ENCODE measurements around the gene TEAD2. TPM values are rescaled to one million over a fixed set of nuclear protein-coding genes. Genes with fewer than 3 reads are reported as not detected.

The TEAD2 gene
- total and polyA plus RNA-seq, 9 of the 15 experiments (the other 6 are each of a cell fraction or from before 2014, with no cell fraction given): 1.6 to 27.0 (median 13.9) TPM

DNA sequence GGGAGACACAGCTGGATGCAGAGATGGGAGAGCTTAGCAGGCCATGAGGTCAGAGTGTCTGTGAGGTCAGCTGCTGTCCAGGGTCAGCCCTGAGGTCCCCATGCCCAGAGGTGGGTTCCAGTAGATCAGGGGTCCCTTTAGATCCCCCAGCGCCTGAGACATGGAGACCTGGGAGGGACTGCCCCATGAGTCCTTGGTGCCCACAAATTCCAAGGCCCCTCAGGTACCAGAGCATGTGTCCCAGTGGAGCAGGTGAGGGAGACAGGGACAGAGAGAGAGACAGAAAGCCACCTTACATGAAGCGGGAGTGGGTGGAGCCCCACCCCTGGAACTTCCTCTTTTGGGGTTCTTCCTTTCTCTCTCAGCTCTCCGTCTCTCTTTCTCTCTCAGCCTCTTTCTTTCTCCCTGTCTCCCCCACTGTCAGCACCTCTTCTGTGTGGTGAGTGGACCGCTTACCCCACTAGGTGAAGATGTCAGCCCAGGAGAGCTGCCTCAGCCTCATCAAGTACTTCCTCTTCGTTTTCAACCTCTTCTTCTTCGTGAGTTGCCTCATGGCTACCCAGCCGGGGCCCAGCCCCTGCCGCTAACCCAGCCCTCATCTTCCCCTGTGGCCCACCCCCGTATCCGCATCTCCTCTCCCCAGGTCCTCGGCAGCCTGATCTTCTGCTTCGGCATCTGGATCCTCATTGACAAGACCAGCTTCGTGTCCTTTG lies 27.0 kb downstream of the TEAD2 start, which contains the start of gene CD37 (continued):
- TF ChIP-seq, protein P1, sequence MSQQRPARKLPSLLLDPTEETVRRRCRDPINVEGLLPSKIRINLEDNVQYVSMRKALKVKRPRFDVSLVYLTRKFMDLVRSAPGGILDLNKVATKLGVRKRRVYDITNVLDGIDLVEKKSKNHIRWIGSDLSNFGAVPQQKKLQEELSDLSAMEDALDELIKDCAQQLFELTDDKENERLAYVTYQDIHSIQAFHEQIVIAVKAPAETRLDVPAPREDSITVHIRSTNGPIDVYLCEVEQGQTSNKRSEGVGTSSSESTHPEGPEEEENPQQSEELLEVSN (IDR thresholded peaks at IDR 0.05; ENCODE audit: borderline replicate concordance in 1 of 2, extremely low read depth in 1 of 2, insufficient read depth in 1 of 2, insufficient read length in 1 of 2, low read depth in 1 of 2, low read length in 1 of 2, poor library complexity in 1 of 2, severe bottlenecking in 1 of 2): peak; percentile 8 to 18
- TF ChIP-seq TEAD1 (CRISPR knock-in tag; IDR thresholded peaks at IDR 0.05) (no peak), ZNF583 (CRISPR knock-in tag; IDR thresholded peaks at IDR 0.05) (no peak), ZNF408 (CRISPR knock-in tag; IDR thresholded peaks at IDR 0.05; ENCODE audit: low read depth) (no peak), EGR1 (conservative IDR thresholded peaks at IDR 0.05) (peak; percentile 39; the same call in 1 of the 2 replicates), ZNF707 (CRISPR knock-in tag; conservative IDR thresholded peaks at IDR 0.05) (no peak), U2AF2 (optimal IDR thresholded peaks at IDR 0.05; ENCODE audit: low read depth, low read length) (no peak), NR2C2 (CRISPR knock-in tag; IDR thresholded peaks at IDR 0.05) (no peak; the same call in 1 of the 2 replicates), NR2C2 (tag; IDR thresholded peaks at IDR 0.05) (peak; percentile 65; the same call in 1 of the 2 replicates), CTBP1 (IDR thresholded peaks at IDR 0.05; ENCODE audit: borderline replicate concordance) (peak; percentile 69; the same call in 1 of the 2 replicates), TSC22D4 (tag; IDR thresholded peaks at IDR 0.05) (no peak), SPI1 (IDR thresholded peaks at IDR 0.05; ENCODE audit: borderline replicate concordance, low read depth, low read length) (peak; percentile 90), POLR3A (IDR thresholded peaks at IDR 0.05; ENCODE audit: borderline replicate concordance, extremely low read depth, insufficient read depth, insufficient read length) (no peak), SMARCB1 (IDR thresholded peaks at IDR 0.05; ENCODE audit: insufficient read length, low read depth) (peak; percentile 82)
- TF ChIP-seq, protein P2, sequence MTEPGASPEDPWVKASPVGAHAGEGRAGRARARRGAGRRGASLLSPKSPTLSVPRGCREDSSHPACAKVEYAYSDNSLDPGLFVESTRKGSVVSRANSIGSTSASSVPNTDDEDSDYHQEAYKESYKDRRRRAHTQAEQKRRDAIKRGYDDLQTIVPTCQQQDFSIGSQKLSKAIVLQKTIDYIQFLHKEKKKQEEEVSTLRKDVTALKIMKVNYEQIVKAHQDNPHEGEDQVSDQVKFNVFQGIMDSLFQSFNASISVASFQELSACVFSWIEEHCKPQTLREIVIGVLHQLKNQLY (CRISPR knock-in tag; conservative IDR thresholded peaks at IDR 0.05): no peak
- TF ChIP-seq, protein P3, sequence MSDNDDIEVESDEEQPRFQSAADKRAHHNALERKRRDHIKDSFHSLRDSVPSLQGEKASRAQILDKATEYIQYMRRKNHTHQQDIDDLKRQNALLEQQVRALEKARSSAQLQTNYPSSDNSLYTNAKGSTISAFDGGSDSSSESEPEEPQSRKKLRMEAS (CRISPR knock-in tag; IDR thresholded peaks at IDR 0.05): peak; percentile 25; the same call in 1 of the 2 replicates
- TF ChIP-seq, protein P4, sequence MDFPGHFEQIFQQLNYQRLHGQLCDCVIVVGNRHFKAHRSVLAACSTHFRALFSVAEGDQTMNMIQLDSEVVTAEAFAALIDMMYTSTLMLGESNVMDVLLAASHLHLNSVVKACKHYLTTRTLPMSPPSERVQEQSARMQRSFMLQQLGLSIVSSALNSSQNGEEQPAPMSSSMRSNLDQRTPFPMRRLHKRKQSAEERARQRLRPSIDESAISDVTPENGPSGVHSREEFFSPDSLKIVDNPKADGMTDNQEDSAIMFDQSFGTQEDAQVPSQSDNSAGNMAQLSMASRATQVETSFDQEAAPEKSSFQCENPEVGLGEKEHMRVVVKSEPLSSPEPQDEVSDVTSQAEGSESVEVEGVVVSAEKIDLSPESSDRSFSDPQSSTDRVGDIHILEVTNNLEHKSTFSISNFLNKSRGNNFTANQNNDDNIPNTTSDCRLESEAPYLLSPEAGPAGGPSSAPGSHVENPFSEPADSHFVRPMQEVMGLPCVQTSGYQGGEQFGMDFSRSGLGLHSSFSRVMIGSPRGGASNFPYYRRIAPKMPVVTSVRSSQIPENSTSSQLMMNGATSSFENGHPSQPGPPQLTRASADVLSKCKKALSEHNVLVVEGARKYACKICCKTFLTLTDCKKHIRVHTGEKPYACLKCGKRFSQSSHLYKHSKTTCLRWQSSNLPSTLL (IDR thresholded peaks at IDR 0.05): no peak
- TF ChIP-seq, protein P5, sequence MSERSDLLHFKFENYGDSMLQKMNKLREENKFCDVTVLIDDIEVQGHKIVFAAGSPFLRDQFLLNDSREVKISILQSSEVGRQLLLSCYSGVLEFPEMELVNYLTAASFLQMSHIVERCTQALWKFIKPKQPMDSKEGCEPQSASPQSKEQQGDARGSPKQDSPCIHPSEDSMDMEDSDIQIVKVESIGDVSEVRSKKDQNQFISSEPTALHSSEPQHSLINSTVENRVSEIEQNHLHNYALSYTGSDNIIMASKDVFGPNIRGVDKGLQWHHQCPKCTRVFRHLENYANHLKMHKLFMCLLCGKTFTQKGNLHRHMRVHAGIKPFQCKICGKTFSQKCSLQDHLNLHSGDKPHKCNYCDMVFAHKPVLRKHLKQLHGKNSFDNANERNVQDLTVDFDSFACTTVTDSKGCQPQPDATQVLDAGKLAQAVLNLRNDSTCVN (CRISPR knock-in tag; IDR thresholded peaks at IDR 0.05): no peak

Data from K562 (cell line).